Measurements from ENCODE around the gene BCKDHA. TPM values are rescaled to one million over a fixed set of nuclear protein-coding genes. Genes with fewer than 3 reads are reported as not detected.

The BCKDHA gene
- total and polyA plus RNA-seq, 2 of the 4 experiments (the other 2 are of a cell fraction) = 7.6 to 7.7 TPM

GRCh38 chr19:41352609-41353465 lies 44.8 kb upstream of the BCKDHA start (continued):
- TF ChIP-seq CHD1 (IDR thresholded peaks at IDR 0.05; ENCODE audit: low read depth, low read length) (no peak), FOS (IDR thresholded peaks at IDR 0.05; ENCODE audit: low read depth, low read length) (no peak), MAFK (IDR thresholded peaks at IDR 0.05; ENCODE audit: low read depth, low read length) (no peak), MXI1 (IDR thresholded peaks at IDR 0.05; ENCODE audit: borderline replicate concordance, low read depth, low read length) (0 out of 2 replicates have a peak, but pooled peaks have one; percentile 17)
